PC-9 (cell line): ENCODE measurements around the gene CNNM2.

Experiments
- EZH2 ChIP-seq: fragments of 200-600 bp; sonication (generic); IDR thresholded peaks from 2 replicates; pipeline ENCODE4 v1.8.0; 2017; ENCODE audit warnings: antibody characterized with exemption, low read depth
- TF ChIP-seq, protein P1 (sequence below): fragments of 200-600 bp; sonication (generic); conservative IDR thresholded peaks from 2 replicates; pipeline ENCODE4 v1.6.1; 2017; ENCODE audit warnings: mixed run types, antibody characterized with exemption, mild to moderate bottlenecking, moderate library complexity

GRCh38 chr10:103044942-103045489 is 126.9 kb downstream of the CNNM2 start:
- TF ChIP-seq, protein P1, sequence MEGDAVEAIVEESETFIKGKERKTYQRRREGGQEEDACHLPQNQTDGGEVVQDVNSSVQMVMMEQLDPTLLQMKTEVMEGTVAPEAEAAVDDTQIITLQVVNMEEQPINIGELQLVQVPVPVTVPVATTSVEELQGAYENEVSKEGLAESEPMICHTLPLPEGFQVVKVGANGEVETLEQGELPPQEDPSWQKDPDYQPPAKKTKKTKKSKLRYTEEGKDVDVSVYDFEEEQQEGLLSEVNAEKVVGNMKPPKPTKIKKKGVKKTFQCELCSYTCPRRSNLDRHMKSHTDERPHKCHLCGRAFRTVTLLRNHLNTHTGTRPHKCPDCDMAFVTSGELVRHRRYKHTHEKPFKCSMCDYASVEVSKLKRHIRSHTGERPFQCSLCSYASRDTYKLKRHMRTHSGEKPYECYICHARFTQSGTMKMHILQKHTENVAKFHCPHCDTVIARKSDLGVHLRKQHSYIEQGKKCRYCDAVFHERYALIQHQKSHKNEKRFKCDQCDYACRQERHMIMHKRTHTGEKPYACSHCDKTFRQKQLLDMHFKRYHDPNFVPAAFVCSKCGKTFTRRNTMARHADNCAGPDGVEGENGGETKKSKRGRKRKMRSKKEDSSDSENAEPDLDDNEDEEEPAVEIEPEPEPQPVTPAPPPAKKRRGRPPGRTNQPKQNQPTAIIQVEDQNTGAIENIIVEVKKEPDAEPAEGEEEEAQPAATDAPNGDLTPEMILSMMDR, result no peak
- TF ChIP-seq EZH2, result no peak
